Astrocyte (in vitro differentiated cells and primary cell): ENCODE measurements around the gene NR6A1.

Experiments used
- EZH2 ChIP-seq: IDR thresholded peaks from 2 replicates; pipeline ENCODE4 v1.6.1; 2012; ENCODE audit warnings: mild to moderate bottlenecking, low read length, inconsistent platforms; ENCODE audit not compliant: insufficient read depth
- TF ChIP-seq, protein P1 (sequence below): IDR thresholded peaks from 2 replicates; pipeline ENCODE4 v1.5.1; 2011; ENCODE audit warnings: low read depth, mild to moderate bottlenecking, inconsistent platforms, low read length, moderate library complexity; ENCODE audit not compliant: insufficient read depth

DNA sequence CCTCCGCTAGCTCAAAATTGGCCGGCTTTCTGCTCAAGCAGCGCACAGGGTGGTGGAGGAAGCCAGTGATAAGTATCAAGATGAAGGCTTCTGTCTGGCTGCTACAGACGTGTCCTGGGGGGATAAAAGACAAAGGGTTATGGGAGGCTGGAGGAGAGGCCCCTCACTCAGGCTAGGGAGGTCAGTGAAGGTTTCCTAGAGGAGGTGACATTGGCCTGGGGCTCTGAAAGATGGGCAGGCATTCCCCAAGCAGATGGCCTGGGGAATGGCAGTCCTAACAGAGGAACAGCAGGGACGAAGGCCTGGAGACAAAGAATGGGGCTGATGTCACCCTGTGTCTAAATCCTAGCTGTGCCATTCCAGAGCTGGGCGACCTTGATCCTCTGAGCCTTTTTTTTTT lies 38.1 kb upstream of the NR6A1 start:
- TF ChIP-seq, protein P1, sequence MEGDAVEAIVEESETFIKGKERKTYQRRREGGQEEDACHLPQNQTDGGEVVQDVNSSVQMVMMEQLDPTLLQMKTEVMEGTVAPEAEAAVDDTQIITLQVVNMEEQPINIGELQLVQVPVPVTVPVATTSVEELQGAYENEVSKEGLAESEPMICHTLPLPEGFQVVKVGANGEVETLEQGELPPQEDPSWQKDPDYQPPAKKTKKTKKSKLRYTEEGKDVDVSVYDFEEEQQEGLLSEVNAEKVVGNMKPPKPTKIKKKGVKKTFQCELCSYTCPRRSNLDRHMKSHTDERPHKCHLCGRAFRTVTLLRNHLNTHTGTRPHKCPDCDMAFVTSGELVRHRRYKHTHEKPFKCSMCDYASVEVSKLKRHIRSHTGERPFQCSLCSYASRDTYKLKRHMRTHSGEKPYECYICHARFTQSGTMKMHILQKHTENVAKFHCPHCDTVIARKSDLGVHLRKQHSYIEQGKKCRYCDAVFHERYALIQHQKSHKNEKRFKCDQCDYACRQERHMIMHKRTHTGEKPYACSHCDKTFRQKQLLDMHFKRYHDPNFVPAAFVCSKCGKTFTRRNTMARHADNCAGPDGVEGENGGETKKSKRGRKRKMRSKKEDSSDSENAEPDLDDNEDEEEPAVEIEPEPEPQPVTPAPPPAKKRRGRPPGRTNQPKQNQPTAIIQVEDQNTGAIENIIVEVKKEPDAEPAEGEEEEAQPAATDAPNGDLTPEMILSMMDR: no peak
- no peak for TF ChIP-seq EZH2
